Osteoblast (primary cell): Measurements from ENCODE around the gene AFDN. TPM values are rescaled to one million over a fixed set of nuclear protein-coding genes. Genes with fewer than 3 reads are reported as not detected.

Experiments
- DNase-seq: peaks from one replicate; pipeline ENCODE4 v3.0.0; 2011; ENCODE audit warnings: low spot score, mixed read lengths; ENCODE audit not compliant: insufficient read length; ENCODE audit errors: missing footprints
- H2AFZ ChIP-seq: 2 replicates; pipeline ENCODE4 v1.6.0; 2011; ENCODE audit warnings: mild to moderate bottlenecking, low read length
- H3K27ac ChIP-seq: 2 replicates; pipeline ENCODE4 v1.5.1; 2011; ENCODE audit warnings: mild to moderate bottlenecking, low read depth, low read length, moderate library complexity
- H3K27me3 ChIP-seq: 2 replicates; pipeline ENCODE4 v1.6.0; 2012; ENCODE audit warnings: mild to moderate bottlenecking, control low read depth, inconsistent platforms, low read length, moderate library complexity; ENCODE audit not compliant: insufficient read depth
- H3K36me3 ChIP-seq: 2 replicates; pipeline ENCODE4 v1.5.1; 2011; ENCODE audit warnings: mild to moderate bottlenecking, low read length, control low read depth, moderate library complexity; ENCODE audit not compliant: insufficient read depth
- H3K4me1 ChIP-seq: 2 replicates; pipeline ENCODE4 v1.5.1; 2011; ENCODE audit warnings: mild to moderate bottlenecking, low read length, control low read depth, moderate library complexity; ENCODE audit not compliant: insufficient read depth
- H3K4me2 ChIP-seq: 2 replicates; pipeline ENCODE4 v1.6.0; 2011; ENCODE audit warnings: mild to moderate bottlenecking, low read length; ENCODE audit not compliant: insufficient read depth
- H3K4me3 ChIP-seq: fragments of 200-600 bp; sonication (generic); 3 replicates; pipeline ENCODE4 v1.5.1; 2012; ENCODE audit warnings: mild to moderate bottlenecking, low read length, inconsistent platforms; ENCODE audit not compliant: insufficient read depth
- H3K79me2 ChIP-seq: 2 replicates; pipeline ENCODE4 v1.6.0; 2012; ENCODE audit warnings: mild to moderate bottlenecking, low read length, control low read depth, inconsistent platforms; ENCODE audit not compliant: insufficient read depth
- H3K9me3 ChIP-seq: 2 replicates; pipeline ENCODE4 v1.5.1; 2011; ENCODE audit warnings: low read depth, low read length, control low read depth
- H4K20me1 ChIP-seq: 2 replicates; pipeline ENCODE4 v1.6.0; 2012; ENCODE audit warnings: mild to moderate bottlenecking, low read length, control low read depth; ENCODE audit not compliant: insufficient read depth
- total RNA-seq: library from RNA; depleted of rRNA; stranded (reverse); fragments of >200 nt; gene quantifications from 2 replicates; pipeline ENCODE4 v1.2.3, GENCODE V29; 2012
- TF ChIP-seq, protein P1 (sequence below): IDR thresholded peaks from 2 replicates; pipeline ENCODE4 v1.5.1; 2011; ENCODE audit warnings: mild to moderate bottlenecking, low read depth, low read length, moderate library complexity; ENCODE audit errors: extremely low read depth

Gene AFDN
- total RNA-seq, 1 donor, result 52.5 TPM

DNA sequence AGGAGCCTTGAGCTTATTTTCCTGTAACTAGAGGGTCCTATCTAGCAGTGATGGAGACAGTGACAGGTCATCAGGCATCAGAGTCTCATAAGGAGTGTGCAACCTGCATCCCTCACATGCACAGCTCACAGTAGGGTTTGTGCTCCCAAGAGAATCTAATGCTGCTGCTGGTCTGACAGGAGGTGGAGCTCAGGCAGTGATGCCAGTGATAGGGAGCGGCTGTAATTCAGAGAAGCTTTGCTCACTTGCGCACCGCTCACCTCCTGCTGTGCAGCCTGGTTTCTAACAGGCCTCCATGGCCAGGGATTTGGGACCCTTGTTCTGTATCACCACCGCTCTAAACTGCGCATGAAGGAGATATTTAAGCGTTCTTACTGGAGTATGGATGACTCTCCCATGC lies 176.1 kb downstream of the AFDN start:
- TF ChIP-seq, protein P1, sequence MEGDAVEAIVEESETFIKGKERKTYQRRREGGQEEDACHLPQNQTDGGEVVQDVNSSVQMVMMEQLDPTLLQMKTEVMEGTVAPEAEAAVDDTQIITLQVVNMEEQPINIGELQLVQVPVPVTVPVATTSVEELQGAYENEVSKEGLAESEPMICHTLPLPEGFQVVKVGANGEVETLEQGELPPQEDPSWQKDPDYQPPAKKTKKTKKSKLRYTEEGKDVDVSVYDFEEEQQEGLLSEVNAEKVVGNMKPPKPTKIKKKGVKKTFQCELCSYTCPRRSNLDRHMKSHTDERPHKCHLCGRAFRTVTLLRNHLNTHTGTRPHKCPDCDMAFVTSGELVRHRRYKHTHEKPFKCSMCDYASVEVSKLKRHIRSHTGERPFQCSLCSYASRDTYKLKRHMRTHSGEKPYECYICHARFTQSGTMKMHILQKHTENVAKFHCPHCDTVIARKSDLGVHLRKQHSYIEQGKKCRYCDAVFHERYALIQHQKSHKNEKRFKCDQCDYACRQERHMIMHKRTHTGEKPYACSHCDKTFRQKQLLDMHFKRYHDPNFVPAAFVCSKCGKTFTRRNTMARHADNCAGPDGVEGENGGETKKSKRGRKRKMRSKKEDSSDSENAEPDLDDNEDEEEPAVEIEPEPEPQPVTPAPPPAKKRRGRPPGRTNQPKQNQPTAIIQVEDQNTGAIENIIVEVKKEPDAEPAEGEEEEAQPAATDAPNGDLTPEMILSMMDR, result no peak
- Histone ChIP-seq H3K36me3 (no peaks in the 10 kb centered on the region), H3K27me3 (peaks cover 15% of the 10 kb centered on the region), H3K27ac (no peak overlapping the region), H3K4me1 (peaks cover 7% of the 10 kb centered on the region), H3K4me2 (no peak overlapping the region), H3K4me3 (no peak overlapping the region), H3K79me2 (no peaks in the 10 kb centered on the region), H3K9me3 (no peaks in the 10 kb centered on the region), H2AFZ (no peak overlapping the region), H4K20me1 (no peaks in the 10 kb centered on the region)
- DNase-seq, result no peak

DNA sequence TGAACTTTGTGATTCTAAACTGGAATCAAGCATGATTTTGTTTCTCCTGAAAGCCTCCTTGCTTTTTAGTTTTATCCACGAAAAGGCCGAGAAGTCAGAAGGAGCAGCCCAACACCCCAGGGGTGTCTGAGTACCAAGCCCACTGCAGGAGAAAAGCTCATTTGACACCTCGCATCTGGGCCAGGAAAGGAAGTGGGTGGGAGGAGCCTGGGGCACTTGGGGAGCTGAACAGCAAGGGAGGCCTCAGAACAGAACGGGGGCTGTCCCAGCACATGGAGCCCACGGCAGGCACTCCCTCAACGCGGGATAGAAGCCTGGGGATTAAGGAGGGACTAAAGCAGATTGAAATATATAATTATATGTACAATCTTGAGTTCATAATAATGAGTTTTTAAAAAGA lies 177.3 kb downstream of the AFDN start:
- TF ChIP-seq, protein P1, result no peak
- Histone ChIP-seq H3K4me1 (peaks cover 9% of the 10 kb centered on the region), H3K9me3 (no peaks in the 10 kb centered on the region), H3K27me3 (peaks cover 15% of the 10 kb centered on the region), H2AFZ (no peak overlapping the region), H3K4me2 (no peak overlapping the region), H3K4me3 (no peak overlapping the region), H4K20me1 (no peaks in the 10 kb centered on the region), H3K79me2 (no peaks in the 10 kb centered on the region), H3K27ac (no peak overlapping the region), H3K36me3 (no peaks in the 10 kb centered on the region)
- DNase-seq, result no peak

GRCh38 chr6:168004945-168005344 lies 178.2 kb downstream of the AFDN start:
- H3K79me2 ChIP-seq, result no peaks in the 10 kb centered on the region
- no peaks in the 10 kb centered on the region for H3K9me3 ChIP-seq
- TF ChIP-seq, protein P1, result no peak
- no peak for DNase-seq
- no peaks in the 10 kb centered on the region for H4K20me1 ChIP-seq
- H2AFZ ChIP-seq, result no peak overlapping the region
- H3K4me3 ChIP-seq, result no peak overlapping the region
- no peak overlapping the region for H3K27ac ChIP-seq
- H3K36me3 ChIP-seq, result no peaks in the 10 kb centered on the region
- peaks cover 15% of the 10 kb centered on the region for H3K27me3 ChIP-seq
- no peak overlapping the region for H3K4me2 ChIP-seq
- H3K4me1 ChIP-seq, result peaks cover 9% of the 10 kb centered on the region

GRCh38 chr6:168005796-168006195 lies 179.1 kb downstream of the AFDN start:
- Histone ChIP-seq H3K4me1 (peaks cover 9% of the 10 kb centered on the region), H3K36me3 (no peaks in the 10 kb centered on the region), H3K4me3 (no peak overlapping the region), H3K27me3 (peaks cover 15% of the 10 kb centered on the region), H4K20me1 (no peaks in the 10 kb centered on the region), H3K4me2 (no peak overlapping the region), H3K27ac (no peak overlapping the region), H2AFZ (no peak overlapping the region), H3K9me3 (peaks cover 4% of the 10 kb centered on the region), H3K79me2 (no peaks in the 10 kb centered on the region)
- DNase-seq, result no peak
- TF ChIP-seq, protein P1, result no peak
